Progenitor cell of endocrine pancreas (in vitro differentiated cells): ENCODE data around the gene GPI. TPM values are rescaled to one million over a fixed set of nuclear protein-coding genes. Genes with fewer than 3 reads are reported as not detected.
A peak's percentile ranks its signal among the peaks of the same experiment; 100 is the strongest.

Source experiments
- DNase-seq: peaks from one replicate; pipeline ENCODE4 v3.0.0; 2021; ENCODE audit warnings: low spot score; ENCODE audit not compliant: unreplicated experiment
- H3K27ac Mint-ChIP-seq: 2 replicates; pipeline ENCODE4 v1.8.0; 2021; ENCODE audit warnings: mild to moderate bottlenecking, moderate library complexity, mixed read lengths
- H3K27me3 Mint-ChIP-seq: 2 replicates; pipeline ENCODE4 v1.8.0; 2021; ENCODE audit warnings: mixed read lengths
- H3K36me3 Mint-ChIP-seq: 2 replicates; pipeline ENCODE4 v1.8.0; 2022; ENCODE audit warnings: mixed read lengths; ENCODE audit not compliant: insufficient read depth
- H3K4me1 Mint-ChIP-seq: 2 replicates; pipeline ENCODE4 v1.8.0; 2021; ENCODE audit warnings: low read depth, mixed read lengths
- H3K4me3 Mint-ChIP-seq: 2 replicates; pipeline ENCODE4 v1.8.0; 2021; ENCODE audit warnings: low read depth, mild to moderate bottlenecking, moderate library complexity, mixed read lengths
- H3K9me3 Mint-ChIP-seq: 2 replicates; pipeline ENCODE4 v1.8.0; 2021; ENCODE audit warnings: low read depth, mixed read lengths
- total RNA-seq: library from RNA; stranded (reverse); gene quantifications from 2 replicates; pipeline ENCODE4 v1.2.1, GENCODE V29; 2021
- TF ChIP-seq, protein P1 (sequence below): fragments of 200-600 bp; sonication (generic); IDR thresholded peaks from one replicate; pipeline ENCODE4 v1.5.0; 2021; ENCODE audit warnings: antibody characterized with exemption, mild to moderate bottlenecking; ENCODE audit not compliant: unreplicated experiment

GPI gene
- total RNA-seq, 1 donor from 2014 or later, result 147 TPM

GRCh38 chr19:34431681-34432402 is 66.8 kb downstream of the GPI start:
- H3K36me3 Mint-ChIP-seq, result peaks cover 7% of the 10 kb centered on the region
- no peak for DNase-seq
- TF ChIP-seq, protein P1, sequence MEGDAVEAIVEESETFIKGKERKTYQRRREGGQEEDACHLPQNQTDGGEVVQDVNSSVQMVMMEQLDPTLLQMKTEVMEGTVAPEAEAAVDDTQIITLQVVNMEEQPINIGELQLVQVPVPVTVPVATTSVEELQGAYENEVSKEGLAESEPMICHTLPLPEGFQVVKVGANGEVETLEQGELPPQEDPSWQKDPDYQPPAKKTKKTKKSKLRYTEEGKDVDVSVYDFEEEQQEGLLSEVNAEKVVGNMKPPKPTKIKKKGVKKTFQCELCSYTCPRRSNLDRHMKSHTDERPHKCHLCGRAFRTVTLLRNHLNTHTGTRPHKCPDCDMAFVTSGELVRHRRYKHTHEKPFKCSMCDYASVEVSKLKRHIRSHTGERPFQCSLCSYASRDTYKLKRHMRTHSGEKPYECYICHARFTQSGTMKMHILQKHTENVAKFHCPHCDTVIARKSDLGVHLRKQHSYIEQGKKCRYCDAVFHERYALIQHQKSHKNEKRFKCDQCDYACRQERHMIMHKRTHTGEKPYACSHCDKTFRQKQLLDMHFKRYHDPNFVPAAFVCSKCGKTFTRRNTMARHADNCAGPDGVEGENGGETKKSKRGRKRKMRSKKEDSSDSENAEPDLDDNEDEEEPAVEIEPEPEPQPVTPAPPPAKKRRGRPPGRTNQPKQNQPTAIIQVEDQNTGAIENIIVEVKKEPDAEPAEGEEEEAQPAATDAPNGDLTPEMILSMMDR, result no peak
- no peak overlapping the region for H3K27ac Mint-ChIP-seq
- H3K4me1 Mint-ChIP-seq, result peaks cover 16% of the 10 kb centered on the region
- H3K4me3 Mint-ChIP-seq, result no peak overlapping the region
- H3K27me3 Mint-ChIP-seq, result no peaks in the 10 kb centered on the region
- no peaks in the 10 kb centered on the region for H3K9me3 Mint-ChIP-seq

GRCh38 chr19:34432797-34433196 is 67.8 kb downstream of the GPI start:
- Mint-ChIP-seq H3K4me3 (no peak overlapping the region), H3K27me3 (no peaks in the 10 kb centered on the region), H3K27ac (peak overlapping the region; percentile 35), H3K36me3 (peaks cover 9% of the 10 kb centered on the region), H3K4me1 (peaks cover 16% of the 10 kb centered on the region), H3K9me3 (no peaks in the 10 kb centered on the region)
- no peak for DNase-seq
- TF ChIP-seq, protein P1, result no peak

GRCh38 chr19:34436716-34437115 is 71.7 kb downstream of the GPI start:
- no peaks in the 10 kb centered on the region for H3K27me3 Mint-ChIP-seq
- TF ChIP-seq, protein P1, result no peak
- peaks cover 16% of the 10 kb centered on the region for H3K36me3 Mint-ChIP-seq
- no peaks in the 10 kb centered on the region for H3K9me3 Mint-ChIP-seq
- no peaks in the 10 kb centered on the region for H3K4me1 Mint-ChIP-seq
- no peak overlapping the region for H3K4me3 Mint-ChIP-seq
- H3K27ac Mint-ChIP-seq, result no peak overlapping the region
- no peak for DNase-seq

DNA sequence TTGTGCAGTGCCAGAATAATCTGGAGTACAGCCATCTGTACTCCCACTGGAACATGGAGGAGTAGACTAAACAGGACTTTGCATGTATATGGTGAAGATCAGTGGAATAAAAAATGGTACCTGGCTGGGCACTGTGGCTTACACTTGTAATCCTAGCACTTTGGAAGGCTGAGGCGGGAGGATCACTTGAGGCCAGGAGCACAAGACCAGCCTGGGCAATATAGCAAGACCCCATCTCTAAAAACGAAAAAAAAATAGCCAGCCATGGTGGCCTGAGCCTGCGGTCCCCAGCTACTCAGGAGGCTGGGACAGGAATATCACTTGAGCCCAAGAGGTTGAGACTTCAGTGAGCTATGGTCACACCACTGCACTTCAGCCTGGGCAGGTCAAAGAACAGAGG is 83.2 kb downstream of the GPI start:
- TF ChIP-seq, protein P1, result no peak
- H3K4me3 Mint-ChIP-seq, result no peak overlapping the region
- no peaks in the 10 kb centered on the region for H3K27me3 Mint-ChIP-seq
- DNase-seq, result no peak
- H3K4me1 Mint-ChIP-seq, result no peaks in the 10 kb centered on the region
- H3K9me3 Mint-ChIP-seq, result no peaks in the 10 kb centered on the region
- H3K36me3 Mint-ChIP-seq, result peaks cover 41% of the 10 kb centered on the region
- no peak overlapping the region for H3K27ac Mint-ChIP-seq

Other genes starting within 250 kb of the GPI start
- gene LSM14A, start 192.7 kb upstream of the GPI start, total RNA-seq, result 120 and 133 TPM in 2 replicates
- 23.7 and 31.9 TPM in 2 replicates for gene GARRE1, start 110.6 kb upstream of the GPI start, total RNA-seq
- 18.1 and 20.1 TPM in 2 replicates for gene PDCD2L, start 39.2 kb downstream of the GPI start, total RNA-seq
- 111 and 120 TPM in 2 replicates for gene UBA2, start 63.2 kb downstream of the GPI start, total RNA-seq
- 23.1 and 24.4 TPM in 2 replicates for gene WTIP, start 116.6 kb downstream of the GPI start, total RNA-seq